Fibroblast of lung (primary cell): ENCODE results near the gene NRCAM.

Experiments
- EZH2 ChIP-seq: IDR thresholded peaks from 2 replicates; pipeline ENCODE4 v1.5.1; 2012; ENCODE audit warnings: low read length, control low read depth, mild to moderate bottlenecking; ENCODE audit errors: missing control alignments
- TF ChIP-seq, protein P1 (sequence below), 2 donors: IDR thresholded peaks in 1 of 2; conservative IDR thresholded peaks in 1 of 2; 1 replicate in 1 of 2; 2 replicates in 1 of 2; pipeline ENCODE4 v1.5.1; 2011 to 2012; ENCODE audit warnings: low read length in 2 of 2, control low read depth in 1 of 2, inconsistent platforms in 1 of 2, low read depth in 1 of 2, mild to moderate bottlenecking in 1 of 2

DNA sequence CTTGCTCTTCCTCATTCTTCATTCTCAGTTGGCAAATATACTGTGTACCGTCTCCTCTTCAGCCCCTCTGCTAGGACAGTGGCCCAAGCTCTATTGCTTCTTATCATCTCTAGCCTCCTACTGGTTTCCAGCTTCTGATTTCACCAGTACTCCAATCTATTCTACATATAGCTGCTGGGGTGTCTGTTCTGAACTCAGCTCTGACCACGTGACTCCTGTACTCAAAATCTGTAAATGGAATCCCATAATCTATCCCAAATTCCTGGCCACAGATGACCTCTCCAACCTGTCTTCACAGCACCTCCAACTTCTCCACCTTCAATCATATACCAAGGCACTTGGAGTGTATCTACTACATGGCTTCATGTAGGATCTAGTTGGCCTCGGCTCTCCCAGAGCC is 152.9 kb downstream of the NRCAM start:
- TF ChIP-seq, protein P1, sequence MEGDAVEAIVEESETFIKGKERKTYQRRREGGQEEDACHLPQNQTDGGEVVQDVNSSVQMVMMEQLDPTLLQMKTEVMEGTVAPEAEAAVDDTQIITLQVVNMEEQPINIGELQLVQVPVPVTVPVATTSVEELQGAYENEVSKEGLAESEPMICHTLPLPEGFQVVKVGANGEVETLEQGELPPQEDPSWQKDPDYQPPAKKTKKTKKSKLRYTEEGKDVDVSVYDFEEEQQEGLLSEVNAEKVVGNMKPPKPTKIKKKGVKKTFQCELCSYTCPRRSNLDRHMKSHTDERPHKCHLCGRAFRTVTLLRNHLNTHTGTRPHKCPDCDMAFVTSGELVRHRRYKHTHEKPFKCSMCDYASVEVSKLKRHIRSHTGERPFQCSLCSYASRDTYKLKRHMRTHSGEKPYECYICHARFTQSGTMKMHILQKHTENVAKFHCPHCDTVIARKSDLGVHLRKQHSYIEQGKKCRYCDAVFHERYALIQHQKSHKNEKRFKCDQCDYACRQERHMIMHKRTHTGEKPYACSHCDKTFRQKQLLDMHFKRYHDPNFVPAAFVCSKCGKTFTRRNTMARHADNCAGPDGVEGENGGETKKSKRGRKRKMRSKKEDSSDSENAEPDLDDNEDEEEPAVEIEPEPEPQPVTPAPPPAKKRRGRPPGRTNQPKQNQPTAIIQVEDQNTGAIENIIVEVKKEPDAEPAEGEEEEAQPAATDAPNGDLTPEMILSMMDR (conservative IDR thresholded peaks at IDR 0.05 in 1 of 2, IDR thresholded peaks at IDR 0.05 in 1 of 2; ENCODE audit: low read depth in 1 of 2, low read length in 2 of 2): no peak
- no peak for TF ChIP-seq EZH2
